Measurements from ENCODE around the gene OCSTAMP. TPM values are rescaled to one million over a fixed set of nuclear protein-coding genes. Genes with fewer than 3 reads are reported as not detected.

OCSTAMP gene
- total RNA-seq, 1 donor from 2014 or later, result not detected

DNA sequence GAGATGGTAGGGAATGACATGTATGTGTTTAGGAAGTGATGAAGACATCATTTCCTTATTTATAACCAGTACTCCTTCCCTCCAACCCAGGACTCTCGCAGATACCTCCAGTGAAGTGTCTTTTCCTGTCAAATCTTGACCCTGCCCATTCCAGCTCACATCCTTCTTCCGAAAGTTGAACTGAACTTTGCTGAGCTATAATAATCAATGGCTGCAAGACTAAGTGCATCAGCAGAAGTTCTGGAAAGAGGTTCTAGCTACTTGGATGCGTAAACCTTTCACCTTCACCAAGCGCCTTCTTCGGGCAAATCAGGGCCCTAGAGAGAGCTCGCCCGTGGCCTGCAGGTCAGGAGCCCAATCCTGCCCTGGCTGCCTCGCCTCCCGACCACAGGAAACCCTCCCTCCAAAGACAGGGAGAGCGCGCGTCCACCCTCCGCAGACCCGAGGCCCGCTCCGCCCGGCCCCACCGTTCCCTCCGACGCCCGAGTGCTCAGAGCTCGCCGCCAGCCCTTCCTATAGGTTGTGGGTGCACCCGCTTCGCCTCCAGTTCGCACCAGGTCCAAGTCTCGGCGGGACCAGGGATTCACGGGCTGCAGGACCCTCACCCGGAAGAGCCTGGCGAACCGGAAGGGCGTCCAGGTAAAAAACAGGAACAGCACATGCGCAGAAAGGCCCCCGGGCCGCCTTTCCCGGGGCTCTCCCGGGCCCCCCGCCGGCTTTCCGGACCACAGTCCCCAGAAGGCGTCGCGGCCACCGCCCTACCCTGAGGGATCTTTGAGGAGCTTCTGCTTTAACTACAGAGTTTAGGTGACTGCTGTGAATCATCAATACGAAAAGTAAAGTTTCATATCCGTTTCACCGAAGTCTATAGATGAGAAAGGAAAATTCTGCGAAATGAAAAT, 37.3 kb downstream of the OCSTAMP start, which contains the start of gene ZNF334:
TSS of gene ZNF334 (minus strand) at position 617 of the 902 bp plus-strand sequence. CDS start 1,457 bp downstream, outside the sequence.
- DNase-seq, result peak; percentile 6

DNA sequence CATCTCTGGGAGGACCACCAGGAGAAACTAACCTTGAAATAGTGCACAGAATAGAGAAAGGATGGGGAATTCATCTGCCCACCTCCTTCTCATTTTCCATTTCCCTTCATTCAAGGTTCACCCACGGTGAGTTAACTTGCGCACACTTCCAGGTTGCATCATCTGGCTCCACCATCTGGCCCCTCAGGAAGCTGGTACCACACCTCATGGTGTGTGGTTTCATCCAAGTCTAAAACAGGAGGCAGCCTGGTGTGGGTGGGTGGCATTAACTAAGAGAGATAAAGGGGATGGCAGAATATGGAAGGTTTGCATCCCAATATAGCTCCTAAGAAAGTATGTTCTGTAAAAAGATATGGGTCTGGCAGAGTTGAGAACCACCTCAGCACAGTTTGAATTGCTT, 40.9 kb downstream of the OCSTAMP start:
- DNase-seq, result no peak

DNA sequence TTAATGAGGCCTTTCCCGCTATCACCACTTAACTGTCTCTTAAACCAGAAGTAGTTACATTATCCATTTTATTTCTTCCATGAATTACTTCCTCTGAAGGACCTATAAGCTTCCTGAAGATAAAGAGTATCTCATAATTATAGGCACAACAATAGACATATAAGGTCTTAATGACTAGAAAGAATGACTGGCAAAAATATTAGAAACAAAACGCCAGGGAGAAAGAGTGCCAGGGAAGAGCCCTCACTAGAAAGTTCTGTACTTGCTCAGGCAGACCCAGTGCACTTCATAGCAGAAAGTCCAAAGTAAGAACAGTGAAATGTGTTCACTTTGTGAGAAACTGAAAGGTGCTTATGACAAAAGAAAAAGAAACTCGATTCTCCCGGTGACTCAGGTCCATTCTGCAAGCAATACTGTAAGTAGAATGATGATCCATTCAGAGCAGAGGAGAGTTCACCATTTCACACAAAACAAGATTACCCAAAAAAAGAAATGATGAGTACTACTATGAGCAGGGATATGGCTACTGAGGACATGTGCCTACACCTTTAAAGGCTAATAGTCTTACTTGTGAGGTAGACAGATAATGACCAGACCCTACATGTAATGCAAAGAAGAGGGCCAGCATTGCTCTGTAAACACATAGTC, 42.6 kb downstream of the OCSTAMP start:
- DNase-seq, result no peak

DNA sequence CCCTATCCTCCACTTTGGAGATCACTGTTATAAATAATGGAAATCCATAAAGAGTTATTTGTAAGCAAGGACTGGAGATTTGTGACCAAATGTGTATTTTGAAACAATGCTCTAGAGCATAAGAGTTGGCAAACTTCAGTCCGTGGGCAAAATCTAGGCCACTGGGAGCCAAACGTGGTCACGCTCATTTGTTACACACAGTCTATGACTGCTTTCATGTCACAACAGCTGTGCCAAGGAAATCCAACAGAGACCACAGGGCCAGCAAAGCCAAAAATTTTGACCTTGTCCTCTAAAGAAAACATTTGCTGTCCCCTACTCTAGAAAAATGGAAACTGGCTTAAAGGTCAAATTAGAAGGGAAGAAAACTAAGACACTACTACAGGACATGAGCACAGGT, 44.9 kb downstream of the OCSTAMP start:
- DNase-seq, result no peak

DNA sequence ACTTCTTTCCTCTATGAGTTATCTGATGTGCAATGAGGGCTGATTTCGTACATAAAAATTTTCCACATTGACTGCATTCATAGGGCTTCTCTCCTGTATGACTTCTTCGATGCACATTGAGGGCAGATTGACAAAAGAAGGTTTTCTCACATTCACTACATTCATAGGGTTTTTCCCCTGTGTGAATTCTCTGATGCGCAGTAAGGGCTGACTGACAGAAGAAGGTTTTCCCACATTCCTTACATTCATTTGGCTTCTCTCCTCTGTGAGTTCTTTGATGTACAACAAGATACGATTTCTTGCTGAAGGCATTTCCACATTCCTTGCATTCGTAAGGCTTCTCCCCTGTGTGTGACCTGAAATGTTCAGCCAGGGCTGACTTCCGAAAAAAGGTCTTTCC, 48.5 kb downstream of the OCSTAMP start:
- no peak for DNase-seq

DNA sequence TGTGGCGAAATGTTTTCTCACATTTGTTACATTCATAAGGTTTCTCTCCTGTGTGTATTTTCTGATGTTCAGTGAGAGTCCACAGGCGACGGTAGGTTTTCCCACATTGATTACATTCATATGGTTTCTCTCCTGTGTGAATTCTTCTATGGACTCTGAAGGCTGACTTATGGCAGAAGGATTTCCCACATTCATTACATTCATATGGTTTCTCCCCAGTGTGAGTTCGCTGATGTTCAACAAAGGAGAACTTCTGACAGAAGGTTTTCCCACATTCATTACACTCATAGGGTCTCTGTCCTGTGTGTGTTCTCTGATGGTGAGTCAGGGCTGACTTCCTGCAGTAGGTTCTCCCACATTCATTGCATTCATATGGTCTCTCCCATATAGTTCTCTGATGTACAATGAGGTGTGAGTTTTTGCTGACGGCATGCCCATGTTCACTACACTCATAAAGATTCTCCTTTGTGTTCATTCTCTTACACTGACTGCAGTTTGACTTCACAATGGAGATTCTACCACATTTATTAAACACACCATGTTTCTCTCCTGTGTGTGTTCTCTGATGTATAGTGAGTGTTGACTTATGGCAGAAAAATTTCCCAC, 49.0 kb downstream of the OCSTAMP start:
- DNase-seq, result no peak

DNA sequence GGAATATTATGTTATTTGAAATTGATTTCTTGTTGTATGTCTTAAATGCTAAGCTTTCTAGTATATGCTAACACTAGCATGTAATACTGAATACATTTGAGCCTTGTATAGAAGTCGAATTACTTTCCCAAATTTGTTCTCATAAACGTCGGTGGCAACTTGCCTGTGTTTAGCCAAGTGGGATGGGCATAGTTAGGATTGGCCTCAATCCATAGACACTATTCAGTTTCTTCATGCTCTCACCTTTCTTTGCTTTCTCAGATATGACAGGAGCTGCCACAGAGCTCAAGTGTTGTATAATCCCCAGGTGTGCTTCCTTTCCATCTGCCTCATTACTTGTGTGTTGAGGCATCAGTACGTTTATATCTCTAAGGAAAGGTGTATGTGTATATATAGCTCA, 56.4 kb downstream of the OCSTAMP start:
- DNase-seq, result no peak

DNA sequence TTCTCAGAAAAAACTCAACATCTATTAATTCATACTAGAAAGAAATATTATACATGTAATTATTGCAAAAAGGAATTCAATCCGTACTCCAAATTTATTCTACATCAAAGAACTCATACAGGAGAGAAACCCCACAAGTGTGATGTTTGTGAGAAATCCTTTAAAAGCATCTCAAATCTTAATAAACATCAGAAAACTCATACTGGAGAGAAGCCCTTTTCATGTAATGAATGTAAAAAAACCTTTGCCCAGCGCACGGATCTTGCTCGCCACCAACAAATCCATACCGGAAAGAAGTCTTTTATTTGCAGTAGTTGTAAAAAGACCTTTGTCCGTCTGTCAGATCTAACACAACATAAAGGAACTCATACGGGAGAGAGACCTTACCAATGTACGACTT, 59.1 kb downstream of the OCSTAMP start:
- DNase-seq, result no peak

Other genes with a start within 250 kb of the OCSTAMP start
- 0.89 TPM for gene CDH22, start 242.2 kb downstream of the OCSTAMP start, total RNA-seq
- gene ELMO2, start 144.0 kb downstream of the OCSTAMP start, total RNA-seq, result 33.5 TPM
- gene ZNF334, start 37.1 kb downstream of the OCSTAMP start, total RNA-seq, result 7.6 TPM
- gene SLC13A3, start 100.8 kb upstream of the OCSTAMP start, total RNA-seq, result 1.8 TPM
- gene TP53RK, start 138.8 kb upstream of the OCSTAMP start, total RNA-seq, result 17.5 TPM
- gene SLC2A10, start 159.0 kb upstream of the OCSTAMP start, total RNA-seq, result 16.0 TPM

Data from skin of body (tissue), 2 donors.